Astrocyte (in vitro differentiated cells and primary cell): ENCODE data around the gene PYDC1. TPM values are rescaled to one million over a fixed set of nuclear protein-coding genes. Genes with fewer than 3 reads are reported as not detected.
"Not testable (repeated sequence)": the region's sequence is repeated elsewhere in the genome, so short reads cannot be mapped to it uniquely, and the experiment has no call there.

Experiments
- DNase-seq: peaks from one replicate; pipeline ENCODE4 v3.0.0-alpha.2; 2010; ENCODE audit warnings: low read depth
- FAIRE-seq: peaks from 2 replicates; lab custom pipeline; 2011; peaks lifted over from hg19 to GRCh38; lab: Jason Lieb, UNC
- H2AFZ ChIP-seq: 2 replicates; pipeline ENCODE4 v1.6.0; 2012; ENCODE audit warnings: low read depth, low read length, inconsistent platforms
- H3K27ac ChIP-seq: 2 replicates; pipeline ENCODE4 v1.5.1; 2011; ENCODE audit warnings: low read depth, low read length, inconsistent platforms
- H3K27me3 ChIP-seq: 2 replicates; pipeline ENCODE4 v1.6.0; 2011; ENCODE audit warnings: low read length, inconsistent platforms; ENCODE audit not compliant: insufficient read depth
- H3K36me3 ChIP-seq: 2 replicates; pipeline ENCODE4 v1.5.1; 2011; ENCODE audit warnings: low read length, inconsistent platforms; ENCODE audit not compliant: insufficient read depth
- H3K4me1 ChIP-seq: 2 replicates; pipeline ENCODE4 v1.5.1; 2011; ENCODE audit warnings: low read length, inconsistent platforms; ENCODE audit not compliant: insufficient read depth
- H3K4me2 ChIP-seq: 2 replicates; pipeline ENCODE4 v1.6.0; 2012; ENCODE audit warnings: low read length, inconsistent platforms
- H3K4me3 ChIP-seq: 2 replicates; pipeline ENCODE4 v1.5.1; 2011; ENCODE audit warnings: low read depth, mild to moderate bottlenecking, low read length, inconsistent platforms; ENCODE audit not compliant: insufficient read depth
- H3K79me2 ChIP-seq: 2 replicates; pipeline ENCODE4 v1.6.0; 2012; ENCODE audit warnings: mild to moderate bottlenecking, low read length, inconsistent platforms; ENCODE audit not compliant: insufficient read depth
- H3K9ac ChIP-seq: 2 replicates; pipeline ENCODE4 v1.6.0; 2012; ENCODE audit warnings: mild to moderate bottlenecking, low read length, inconsistent platforms
- H3K9me3 ChIP-seq: 2 replicates; pipeline ENCODE4 v1.5.1; 2012; ENCODE audit warnings: low read depth, mild to moderate bottlenecking, low read length, inconsistent platforms; ENCODE audit not compliant: insufficient read depth
- H4K20me1 ChIP-seq: 2 replicates; pipeline ENCODE4 v1.6.0; 2012; ENCODE audit warnings: low read length, inconsistent platforms; ENCODE audit not compliant: insufficient read depth
- H3K27ac Mint-ChIP-seq: one replicate; pipeline ENCODE4 v1.8.0; 2021; ENCODE audit warnings: mild to moderate bottlenecking, mixed read lengths; ENCODE audit not compliant: unreplicated experiment
- H3K27me3 Mint-ChIP-seq: one replicate; pipeline ENCODE4 v1.8.0; 2021; ENCODE audit warnings: low read depth, mixed read lengths; ENCODE audit not compliant: unreplicated experiment
- H3K36me3 Mint-ChIP-seq: one replicate; pipeline ENCODE4 v1.8.0; 2021; ENCODE audit warnings: low read depth, mixed read lengths; ENCODE audit not compliant: unreplicated experiment
- H3K4me1 Mint-ChIP-seq: one replicate; pipeline ENCODE4 v1.8.0; 2021; ENCODE audit warnings: low read depth, mixed read lengths; ENCODE audit not compliant: unreplicated experiment
- H3K4me3 Mint-ChIP-seq: one replicate; pipeline ENCODE4 v1.8.0; 2021; ENCODE audit warnings: mild to moderate bottlenecking, moderate library complexity, mixed read lengths; ENCODE audit not compliant: unreplicated experiment
- H3K9me3 Mint-ChIP-seq: one replicate; pipeline ENCODE4 v1.8.0; 2021; ENCODE audit warnings: mild to moderate bottlenecking, mixed read lengths; ENCODE audit not compliant: unreplicated experiment
- EZH2 ChIP-seq: IDR thresholded peaks from 2 replicates; pipeline ENCODE4 v1.6.1; 2012; ENCODE audit warnings: mild to moderate bottlenecking, low read length, inconsistent platforms; ENCODE audit not compliant: insufficient read depth
- total RNA-seq: library from RNA; stranded (reverse); gene quantifications from 2 replicates; pipeline ENCODE4 v1.2.1, GENCODE V29; 2021
- TF ChIP-seq, protein P1 (sequence below): IDR thresholded peaks from 2 replicates; pipeline ENCODE4 v1.5.1; 2011; ENCODE audit warnings: low read depth, mild to moderate bottlenecking, inconsistent platforms, low read length, moderate library complexity; ENCODE audit not compliant: insufficient read depth

Gene PYDC1
- total RNA-seq, 1 donor from 2014 or later, result not detected

DNA sequence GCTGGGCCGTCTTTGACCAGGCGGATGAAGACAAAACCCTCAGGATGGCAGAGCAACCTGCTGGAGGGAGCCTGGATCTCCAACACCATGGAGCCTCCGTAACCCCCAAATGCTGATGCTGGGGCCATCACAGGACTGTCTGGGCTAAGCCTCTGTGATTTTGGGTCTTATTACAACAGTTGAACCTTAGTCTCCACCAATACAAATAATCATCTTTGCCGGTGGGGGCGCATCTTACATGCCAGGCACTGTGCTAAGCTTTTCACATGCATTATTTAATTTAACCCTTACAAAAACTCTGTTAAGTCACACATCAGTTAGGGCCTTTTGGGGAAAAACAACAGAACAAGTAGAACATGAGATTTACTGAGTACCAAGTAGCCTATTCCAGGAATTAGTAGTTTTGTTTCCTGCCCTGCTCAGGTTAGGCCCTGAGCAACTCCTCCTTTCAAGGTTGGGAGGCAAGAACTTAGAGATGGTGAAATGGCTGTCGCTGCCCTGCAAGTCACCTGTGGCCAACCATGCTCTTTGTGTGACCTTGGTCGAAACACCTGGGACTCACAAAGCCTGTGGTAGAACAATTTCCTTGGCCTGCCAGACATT is 33.9 kb upstream of the PYDC1 start:
- Histone ChIP-seq H2AFZ (no peak overlapping the region), H3K27ac (no peak overlapping the region), H3K79me2 (no peaks in the 10 kb centered on the region), H3K9me3 (no peaks in the 10 kb centered on the region), H3K4me2 (no peak overlapping the region), H3K36me3 (no peaks in the 10 kb centered on the region), H3K4me3 (no peak overlapping the region), H3K27me3 (peaks cover 2% of the 10 kb centered on the region), H3K4me1 (no peaks in the 10 kb centered on the region), H3K9ac (no peak overlapping the region), H4K20me1 (no peaks in the 10 kb centered on the region)
- Mint-ChIP-seq H3K36me3 (no peaks in the 10 kb centered on the region), H3K27me3 (peaks cover 19% of the 10 kb centered on the region), H3K4me3 (no peak overlapping the region), H3K4me1 (peaks cover 3% of the 10 kb centered on the region), H3K27ac (no peak overlapping the region), H3K9me3 (peaks cover 3% of the 10 kb centered on the region)
- DNase-seq (no peak), FAIRE-seq (no peak)
- TF ChIP-seq, protein P1, sequence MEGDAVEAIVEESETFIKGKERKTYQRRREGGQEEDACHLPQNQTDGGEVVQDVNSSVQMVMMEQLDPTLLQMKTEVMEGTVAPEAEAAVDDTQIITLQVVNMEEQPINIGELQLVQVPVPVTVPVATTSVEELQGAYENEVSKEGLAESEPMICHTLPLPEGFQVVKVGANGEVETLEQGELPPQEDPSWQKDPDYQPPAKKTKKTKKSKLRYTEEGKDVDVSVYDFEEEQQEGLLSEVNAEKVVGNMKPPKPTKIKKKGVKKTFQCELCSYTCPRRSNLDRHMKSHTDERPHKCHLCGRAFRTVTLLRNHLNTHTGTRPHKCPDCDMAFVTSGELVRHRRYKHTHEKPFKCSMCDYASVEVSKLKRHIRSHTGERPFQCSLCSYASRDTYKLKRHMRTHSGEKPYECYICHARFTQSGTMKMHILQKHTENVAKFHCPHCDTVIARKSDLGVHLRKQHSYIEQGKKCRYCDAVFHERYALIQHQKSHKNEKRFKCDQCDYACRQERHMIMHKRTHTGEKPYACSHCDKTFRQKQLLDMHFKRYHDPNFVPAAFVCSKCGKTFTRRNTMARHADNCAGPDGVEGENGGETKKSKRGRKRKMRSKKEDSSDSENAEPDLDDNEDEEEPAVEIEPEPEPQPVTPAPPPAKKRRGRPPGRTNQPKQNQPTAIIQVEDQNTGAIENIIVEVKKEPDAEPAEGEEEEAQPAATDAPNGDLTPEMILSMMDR, result no peak

DNA sequence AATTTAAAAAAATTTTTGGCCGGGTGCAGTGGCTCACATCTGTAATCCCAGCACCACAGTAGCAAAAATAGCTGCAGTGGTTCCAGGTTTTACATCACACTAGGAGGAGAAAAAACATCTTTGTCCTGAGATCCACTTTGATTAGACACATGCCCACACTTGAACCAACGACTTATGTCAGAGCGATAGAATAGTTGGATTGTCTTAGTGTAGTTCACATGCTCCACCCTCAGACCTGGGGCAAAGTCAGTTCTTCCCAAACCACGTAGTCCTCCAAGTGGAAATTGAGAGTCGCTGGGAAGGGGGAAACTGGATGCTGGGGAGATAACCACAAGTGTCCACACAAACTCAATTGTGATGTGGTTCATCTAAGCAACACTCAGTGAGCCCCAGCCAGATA is 31.4 kb upstream of the PYDC1 start:
- Histone ChIP-seq H3K27me3 (no peaks in the 10 kb centered on the region), H4K20me1 (no peaks in the 10 kb centered on the region), H3K9ac (no peak overlapping the region), H3K4me1 (no peaks in the 10 kb centered on the region), H3K27ac (no peak overlapping the region), H3K36me3 (no peaks in the 10 kb centered on the region), H3K4me2 (no peak overlapping the region), H3K4me3 (no peak overlapping the region), H3K9me3 (no peaks in the 10 kb centered on the region), H2AFZ (no peak overlapping the region), H3K79me2 (no peaks in the 10 kb centered on the region)
- Mint-ChIP-seq H3K27me3 (peaks cover 22% of the 10 kb centered on the region), H3K4me1 (no peaks in the 10 kb centered on the region), H3K36me3 (no peaks in the 10 kb centered on the region), H3K27ac (no peak overlapping the region), H3K9me3 (peaks cover 5% of the 10 kb centered on the region), H3K4me3 (no peak overlapping the region)
- no peak for FAIRE-seq
- no peak for DNase-seq
- no peak for TF ChIP-seq EZH2
- TF ChIP-seq, protein P1, result no peak

DNA sequence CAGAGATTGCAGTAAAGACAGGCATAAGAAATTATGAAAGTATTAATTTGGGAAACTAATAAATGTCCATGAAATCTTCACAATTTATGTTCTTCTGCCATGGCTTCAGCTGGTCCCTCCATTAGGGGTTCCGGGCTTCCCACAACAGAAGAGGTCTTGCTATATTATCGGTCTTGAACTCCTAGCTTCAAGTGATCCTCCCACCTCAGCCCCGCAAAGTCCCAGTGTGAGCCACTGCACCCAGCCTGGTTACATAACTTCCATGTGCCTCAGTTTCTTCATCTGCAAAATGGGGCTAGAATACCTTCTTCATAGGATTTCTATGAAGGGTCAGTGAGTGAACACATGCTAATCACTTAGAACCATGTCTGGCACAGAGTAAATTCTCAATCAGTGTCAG is 29.4 kb upstream of the PYDC1 start:
- H3K4me2 ChIP-seq, result no peak overlapping the region
- Mint-ChIP-seq H3K27ac (no peak overlapping the region), H3K36me3 (no peaks in the 10 kb centered on the region), H3K27me3 (peaks cover 19% of the 10 kb centered on the region), H3K4me3 (no peak overlapping the region), H3K9me3 (peaks cover 5% of the 10 kb centered on the region), H3K4me1 (no peaks in the 10 kb centered on the region)
- no peaks in the 10 kb centered on the region for H3K27me3 ChIP-seq
- H4K20me1 ChIP-seq, result no peaks in the 10 kb centered on the region
- H3K9ac ChIP-seq, result no peak overlapping the region
- no peaks in the 10 kb centered on the region for H3K9me3 ChIP-seq
- TF ChIP-seq, protein P1, result no peak
- no peak for TF ChIP-seq EZH2
- no peak overlapping the region for H2AFZ ChIP-seq
- FAIRE-seq (no peak), DNase-seq (no peak)
- no peaks in the 10 kb centered on the region for H3K36me3 ChIP-seq
- no peak overlapping the region for H3K27ac ChIP-seq
- no peaks in the 10 kb centered on the region for H3K79me2 ChIP-seq
- no peaks in the 10 kb centered on the region for H3K4me1 ChIP-seq
- H3K4me3 ChIP-seq, result no peak overlapping the region

DNA sequence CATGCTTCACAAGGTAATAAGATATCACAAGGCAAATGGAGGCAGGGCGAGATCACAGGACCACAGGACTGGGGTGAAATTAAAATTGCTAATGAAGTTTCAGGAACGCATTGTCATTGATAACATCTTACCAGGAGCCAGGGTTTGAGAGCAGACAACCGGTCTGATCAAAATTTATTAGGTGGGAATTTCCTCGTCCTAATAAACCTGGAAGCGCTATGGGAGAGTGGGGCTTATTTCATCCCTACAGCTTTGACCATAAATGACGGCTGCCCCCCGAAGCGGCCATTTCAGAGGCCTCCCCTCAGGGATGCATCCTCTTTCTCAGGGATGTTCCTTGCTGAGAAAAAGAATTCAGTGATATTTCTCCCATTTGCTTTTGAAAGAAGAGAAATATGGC is 28.7 kb upstream of the PYDC1 start:
- H2AFZ ChIP-seq, H3K4me1 Mint-ChIP-seq, H3K27ac ChIP-seq, H3K4me3 ChIP-seq, H3K4me1 ChIP-seq, H3K79me2 ChIP-seq, H3K4me2 ChIP-seq, H3K4me3 Mint-ChIP-seq, FAIRE-seq, DNase-seq, H3K9ac ChIP-seq, H3K36me3 Mint-ChIP-seq, H3K27me3 ChIP-seq, H3K36me3 ChIP-seq, H3K27ac Mint-ChIP-seq, H3K9me3 Mint-ChIP-seq, H4K20me1 ChIP-seq, H3K9me3 ChIP-seq: not testable (repeated sequence)
- H3K27me3 Mint-ChIP-seq, result peaks cover 18% of the 10 kb centered on the region
